GM19023 (cell line): ENCODE measurements around the gene FIGNL2.

Experiments
- ATAC-seq: cut with Tn5 transposase; IDR thresholded peaks from one replicate; pipeline ENCODE4 v1.9.1; 2021; ENCODE audit warnings: mild to moderate bottlenecking, moderate library complexity; ENCODE audit not compliant: unreplicated experiment

The FIGNL2 gene

GRCh38 chr12:51777973-51778372 is 70.5 kb downstream of the FIGNL2 start:
- ATAC-seq = no peak

GRCh38 chr12:51777457-51777856 is 71.1 kb downstream of the FIGNL2 start:
- no peak for ATAC-seq

- ATAC-seq = no peak
Measured at GRCh38 chr12:51774933-51775332, 73.6 kb downstream of the FIGNL2 start.

GRCh38 chr12:51773145-51773869 is 75.2 kb downstream of the FIGNL2 start:
- ATAC-seq = no peak

- no peak for ATAC-seq
Measured at GRCh38 chr12:51771008-51771407, 77.5 kb downstream of the FIGNL2 start.
